CD4-positive, alpha-beta T cell (primary cell): ENCODE measurements around the gene EFNA1. TPM values are rescaled to one million over a fixed set of nuclear protein-coding genes. Genes with fewer than 3 reads are reported as not detected.

Source experiments
- ATAC-seq: fragments of 200-7000 bp; cut with Tn5 transposase; one replicate; pipeline ENCODE4 v1.10.0; 2022; ENCODE audit warnings: mild to moderate bottlenecking; ENCODE audit not compliant: poor library complexity
- CTCF ChIA-PET: fragments of 350-600 bp; sonication (Branson Sonifier 250); formaldehyde crosslinking; loops from one replicate; lab custom pipeline; 2021; ENCODE audit warnings: antibody characterized with exemption, inconsistent platforms; lab: Charles Lee
- POLR2A ChIA-PET: fragments of 350-600 bp; sonication (Branson Sonifier 250); formaldehyde crosslinking; loops from one replicate; lab custom pipeline; 2021; ENCODE audit warnings: antibody characterized with exemption, inconsistent platforms; lab: Charles Lee
- DNase-seq, 14 experiments: peaks; one replicate each; pipeline ENCODE4 v3.0.0-alpha.2; 2013 to 2020; ENCODE audit warnings: mixed read lengths in 2 of 14
- H3K27ac ChIP-seq, 2 donors: one replicate each; pipeline versions ENCODE4 v1.5.1 to v1.7.0; 2013; ENCODE audit warnings: low read length in 2 of 2, low read depth in 1 of 2, mild to moderate bottlenecking in 1 of 2
- H3K27me3 ChIP-seq, 2 experiments: 1 replicate in 1 of 2; 2 replicates in 1 of 2; pipeline versions ENCODE4 v1.6.1 to v1.7.0; 2013; ENCODE audit warnings: low read length in 2 of 2, control low read depth in 1 of 2, mild to moderate bottlenecking in 1 of 2, moderate library complexity in 1 of 2; ENCODE audit not compliant: insufficient read depth in 2 of 2, control insufficient read depth in 1 of 2
- H3K36me3 ChIP-seq: one replicate; pipeline ENCODE4 v1.6.1; 2013; ENCODE audit warnings: low read length, control low read depth; ENCODE audit not compliant: insufficient read depth
- H3K4me1 ChIP-seq: one replicate; pipeline ENCODE4 v1.6.1; 2013; ENCODE audit warnings: low read length, control low read depth; ENCODE audit not compliant: insufficient read depth
- H3K4me3 ChIP-seq: one replicate; pipeline ENCODE4 v1.5.1; 2013; ENCODE audit warnings: mild to moderate bottlenecking, low read length, moderate library complexity
- H3K9me3 ChIP-seq, 2 experiments: 1 replicate in 1 of 2; 2 replicates in 1 of 2; pipeline versions ENCODE4 v1.6.1 to v1.7.0; 2013; ENCODE audit warnings: low read length in 2 of 2, mild to moderate bottlenecking in 2 of 2, control low read depth in 1 of 2, moderate library complexity in 1 of 2; ENCODE audit not compliant: control insufficient read depth in 1 of 2, insufficient read depth in 1 of 2
- H3K27ac Mint-ChIP-seq: one replicate; pipeline ENCODE4 v1.8.0; 2020; ENCODE audit warnings: mixed read lengths
- H3K27me3 Mint-ChIP-seq: one replicate; pipeline ENCODE4 v1.8.0; 2021; ENCODE audit warnings: mixed read lengths
- H3K36me3 Mint-ChIP-seq: one replicate; pipeline ENCODE4 v1.8.0; 2021; ENCODE audit warnings: low read depth, mixed read lengths
- H3K4me1 Mint-ChIP-seq: one replicate; pipeline ENCODE4 v1.8.0; 2021; ENCODE audit warnings: low read depth, mixed read lengths
- H3K4me3 Mint-ChIP-seq: one replicate; pipeline ENCODE4 v1.8.0; 2020; ENCODE audit warnings: mild to moderate bottlenecking, mixed read lengths
- H3K9me3 Mint-ChIP-seq: one replicate; pipeline ENCODE4 v1.8.0; 2020; ENCODE audit warnings: mixed read lengths
- CTCF ChIP-seq: fragments of 200-600 bp; IDR thresholded peaks from one replicate; pipeline ENCODE4 v1.8.0; 2022; ENCODE audit warnings: antibody characterized with exemption, mild to moderate bottlenecking
- intact Hi-C, 2 experiments: fragments of 100-400 bp; cut with DNase I in 1 of 2; cut with micrococcal nuclease in 1 of 2; formaldehyde crosslinking; loops; one replicate each; pipeline versions ENCODE4 v1.15.1 to v1.9.0; 2023 to 2025; cut with DNase I, micrococcal nuclease
- total RNA-seq, 174 experiments: library from RNA in 2 of 174; stranded (reverse) in 2 of 174; gene quantifications; one replicate each; pipeline ENCODE4 v1.2.3 and lab custom pipeline; 2021 to 2026

The EFNA1 gene
- total RNA-seq, 2 experiments from 2014 or later = 4.2 to 5.9 TPM

GRCh38 chr1:155123801-155124200 is 3.9 kb upstream of the EFNA1 start:
- Mint-ChIP-seq H3K27me3 (peaks cover 21% of the 10 kb centered on the region), H3K4me1 (peaks cover 18% of the 10 kb centered on the region), H3K27ac (no peak overlapping the region), H3K36me3 (no peaks in the 10 kb centered on the region), H3K9me3 (no peaks in the 10 kb centered on the region), H3K4me3 (no peak overlapping the region)
- ATAC-seq (no peak), DNase-seq (no peak)
- peaks cover 26% of the 10 kb centered on the region for H3K4me1 ChIP-seq
- TF ChIP-seq CTCF = no peak
- H3K4me3 ChIP-seq = no peak overlapping the region
- POLR2A ChIA-PET = no interaction called here
- intact Hi-C loops = no loop called here
- no peaks in the 10 kb centered on the region for H3K36me3 ChIP-seq
- H3K27ac ChIP-seq = no peak overlapping the region
- CTCF ChIA-PET = no interaction called here
- H3K27me3 ChIP-seq = peaks cover 7 to 12% of the 10 kb centered on the region in 2 experiments
- no peaks in the 10 kb centered on the region for H3K9me3 ChIP-seq

- peak overlapping the region; percentile 15 for H3K4me3 Mint-ChIP-seq
- Histone ChIP-seq H3K27ac (no peak overlapping the region), H3K4me3 (no peak overlapping the region), H3K36me3 (no peaks in the 10 kb centered on the region), H3K27me3 (peaks cover 7 to 15% of the 10 kb centered on the region in 2 experiments), H3K9me3 (no peaks in the 10 kb centered on the region), H3K4me1 (peaks cover 36% of the 10 kb centered on the region)
- peaks cover 28% of the 10 kb centered on the region for H3K27me3 Mint-ChIP-seq
- POLR2A ChIA-PET = no interaction called here
- ATAC-seq (no peak), DNase-seq (no peak)
- TF ChIP-seq CTCF = no peak
- no peaks in the 10 kb centered on the region for H3K36me3 Mint-ChIP-seq
- H3K27ac Mint-ChIP-seq = no peak overlapping the region
- no peaks in the 10 kb centered on the region for H3K9me3 Mint-ChIP-seq
- peaks cover 27% of the 10 kb centered on the region for H3K4me1 Mint-ChIP-seq
- intact Hi-C loops = loop anchor here (5.0 kb wide), 2 partner anchors 32 to 43 kb away; no protein-coding TSS in a partner anchor
- CTCF ChIA-PET = no interaction called here
Measured at GRCh38 chr1:155124503-155125463, 2.9 kb upstream of the EFNA1 start.

DNA sequence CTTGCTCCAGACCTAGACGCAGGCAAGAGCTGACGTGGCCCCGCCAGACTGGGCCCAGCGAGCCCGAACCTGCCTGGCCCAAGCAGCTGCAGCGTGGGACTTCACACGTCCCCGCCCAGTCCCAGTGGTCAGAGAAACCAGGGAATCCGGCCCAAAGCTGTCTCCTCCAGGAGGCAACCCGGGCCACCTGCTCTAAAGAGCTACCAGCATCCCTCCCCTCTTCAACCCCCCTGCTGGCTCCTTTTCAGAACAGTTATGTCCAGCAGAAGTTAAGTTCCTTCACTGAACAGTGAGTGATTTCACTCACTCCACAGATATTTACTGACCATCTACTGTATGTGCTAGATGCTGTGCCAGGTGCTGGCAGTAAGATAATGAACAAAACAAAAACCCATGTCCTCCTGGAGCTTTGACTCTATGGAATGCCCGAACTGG is 2.1 kb upstream of the EFNA1 start:
- peaks cover 7 to 15% of the 10 kb centered on the region in 2 experiments for H3K27me3 ChIP-seq
- no peaks in the 10 kb centered on the region for H3K36me3 ChIP-seq
- ATAC-seq (no peak), DNase-seq (no peak)
- H3K4me3 ChIP-seq = no peak overlapping the region
- intact Hi-C loops = loop anchor here (5.0 kb wide), 2 partner anchors 33 to 42 kb away; no protein-coding TSS in a partner anchor
- TF ChIP-seq CTCF = no peak
- H3K9me3 ChIP-seq = no peaks in the 10 kb centered on the region
- ChIA-PET POLR2A (interaction anchor here (1.9 kb wide), 1 partner anchor 10 kb away, joined by 10 read pairs; the partner anchor contains the start of gene SLC50A1), CTCF (interaction anchor here (1.2 kb wide), 1 partner anchor 34 kb away, joined by 5 read pairs; no protein-coding TSS in a partner anchor)
- no peak overlapping the region for H3K27ac ChIP-seq
- H3K4me1 Mint-ChIP-seq = peaks cover 35% of the 10 kb centered on the region
- no peak overlapping the region for H3K27ac Mint-ChIP-seq
- no peaks in the 10 kb centered on the region for H3K9me3 Mint-ChIP-seq
- peaks cover 31% of the 10 kb centered on the region for H3K27me3 Mint-ChIP-seq
- peaks cover 2% of the 10 kb centered on the region for H3K36me3 Mint-ChIP-seq
- H3K4me1 ChIP-seq = peaks cover 41% of the 10 kb centered on the region
- H3K4me3 Mint-ChIP-seq = peak overlapping the region; percentile 74
